GM12872 (cell line): ENCODE results near the gene PILRA.

Experiments used
- CTCF ChIP-seq: IDR thresholded peaks from 3 replicates; pipeline ENCODE4 v1.5.1; 2011; ENCODE audit warnings: low read depth, mild to moderate bottlenecking, low read length, moderate library complexity; ENCODE audit not compliant: insufficient read depth

The PILRA gene

GRCh38 chr7:100376066-100376465 is 2.8 kb downstream of the PILRA start:
- TF ChIP-seq CTCF: no peak

- TF ChIP-seq CTCF: no peak
These were observed 4.9 kb downstream of the PILRA start for GRCh38 chr7:100378114-100378755.

GRCh38 chr7:100380196-100380595 is 6.9 kb downstream of the PILRA start:
- no peak for TF ChIP-seq CTCF

GRCh38 chr7:100384628-100385294 is 11.5 kb downstream of the PILRA start:
- no peak for TF ChIP-seq CTCF

GRCh38 chr7:100386940-100387339 is 13.7 kb downstream of the PILRA start:
- no peak for TF ChIP-seq CTCF

- no peak for TF ChIP-seq CTCF
These were observed 14.4 kb downstream of the PILRA start for GRCh38 chr7:100387695-100388094.

GRCh38 chr7:100389437-100390088 is 16.3 kb downstream of the PILRA start:
- TF ChIP-seq CTCF: no peak
